ENCODE data around the gene PRDM11.

- TF ChIP-seq CTCF (IDR thresholded peaks at IDR 0.05) (no peak), POLR2A (IDR thresholded peaks at IDR 0.05) (no peak), EP300 (IDR thresholded peaks at IDR 0.05) (no peak), POLR2AphosphoS5 (IDR thresholded peaks at IDR 0.05) (no peak)
These were observed 99.8 kb downstream of the PRDM11 start for GRCh38 chr11:45246241-45246640.
